ENCODE data around the gene MED13L.

DNA sequence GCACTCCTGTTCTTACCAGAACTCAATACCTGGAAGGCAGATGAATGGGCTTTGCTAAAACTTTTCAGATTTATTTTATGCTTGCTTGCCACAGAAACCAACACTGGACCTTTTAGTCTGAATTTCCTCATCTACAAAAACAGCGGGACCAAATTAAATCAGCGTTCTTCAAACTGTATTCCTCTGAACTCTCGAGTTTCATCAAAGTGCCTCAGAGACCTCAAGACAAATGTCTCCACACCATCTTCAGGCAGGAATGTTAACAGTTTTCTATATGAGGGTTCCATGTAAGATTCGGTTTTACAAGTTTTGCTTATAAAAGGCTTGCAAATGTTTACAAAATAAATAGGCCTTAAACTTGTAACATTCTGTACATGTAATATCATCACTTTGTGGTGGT, 74.6 kb downstream of the MED13L start:
- TF ChIP-seq, protein P1, sequence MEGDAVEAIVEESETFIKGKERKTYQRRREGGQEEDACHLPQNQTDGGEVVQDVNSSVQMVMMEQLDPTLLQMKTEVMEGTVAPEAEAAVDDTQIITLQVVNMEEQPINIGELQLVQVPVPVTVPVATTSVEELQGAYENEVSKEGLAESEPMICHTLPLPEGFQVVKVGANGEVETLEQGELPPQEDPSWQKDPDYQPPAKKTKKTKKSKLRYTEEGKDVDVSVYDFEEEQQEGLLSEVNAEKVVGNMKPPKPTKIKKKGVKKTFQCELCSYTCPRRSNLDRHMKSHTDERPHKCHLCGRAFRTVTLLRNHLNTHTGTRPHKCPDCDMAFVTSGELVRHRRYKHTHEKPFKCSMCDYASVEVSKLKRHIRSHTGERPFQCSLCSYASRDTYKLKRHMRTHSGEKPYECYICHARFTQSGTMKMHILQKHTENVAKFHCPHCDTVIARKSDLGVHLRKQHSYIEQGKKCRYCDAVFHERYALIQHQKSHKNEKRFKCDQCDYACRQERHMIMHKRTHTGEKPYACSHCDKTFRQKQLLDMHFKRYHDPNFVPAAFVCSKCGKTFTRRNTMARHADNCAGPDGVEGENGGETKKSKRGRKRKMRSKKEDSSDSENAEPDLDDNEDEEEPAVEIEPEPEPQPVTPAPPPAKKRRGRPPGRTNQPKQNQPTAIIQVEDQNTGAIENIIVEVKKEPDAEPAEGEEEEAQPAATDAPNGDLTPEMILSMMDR (IDR thresholded peaks at IDR 0.05): peak in 1 of 12 donors; percentile 7
- TF ChIP-seq POLR2A (IDR thresholded peaks at IDR 0.05): no peak

All from heart left ventricle (tissue), 13 donors.